ENCODE measurements around the gene DBN1. TPM values are rescaled to one million over a fixed set of nuclear protein-coding genes. Genes with fewer than 3 reads are reported as not detected.
A peak's percentile ranks its signal among the peaks of the same experiment; 100 is the strongest.

The DBN1 gene
- polyA plus RNA-seq, 1 of the 3 experiments (the other 2 are of a cell fraction), result 244 TPM

GRCh38 chr5:177492841-177493240 is 19.4 kb upstream of the DBN1 start:
- Histone ChIP-seq H3K4me2 (peak overlapping the region; percentile 94; the same call in 1 of the 2 replicates), H3K27ac (ENCODE audit: low read depth in 2 of 2, low read length in 1 of 2) (peak overlapping the region; percentile 80 to 94; a peak in 3 of 4 replicates), H4K20me1 (ENCODE audit: insufficient read depth) (peaks cover 80% of the 10 kb centered on the region), H3K9me3 (no peaks in the 10 kb centered on the region), H3K4me3 (ENCODE audit: low read depth in 2 of 2, low read length in 1 of 2) (no peak overlapping the region), H3K9me2 (no peaks in the 10 kb centered on the region), H3K9ac (no peak overlapping the region), H3K27me3 (ENCODE audit: insufficient read depth) (no peaks in the 10 kb centered on the region), H3K79me2 (ENCODE audit: insufficient read depth) (peaks cover 71% of the 10 kb centered on the region), H3K36me3 (replicated peaks in 1 of 2; ENCODE audit: control insufficient read depth in 1 of 2, insufficient read depth in 2 of 2, low read length in 1 of 2) (peaks cover 39 to 49% of the 10 kb centered on the region in 2 experiments), H3F3A (replicated peaks; ENCODE audit: insufficient read depth) (peaks cover 27% of the 10 kb centered on the region), H3K4me1 (ENCODE audit: control insufficient read depth in 1 of 2, insufficient read depth in 2 of 2, low read depth in 1 of 2, low read length in 1 of 2) (peaks cover 33 to 41% of the 10 kb centered on the region in 2 experiments; a peak in 3 of 4 replicates), H2AFZ (ENCODE audit: low read depth) (no peak overlapping the region)
- DNase-seq, result no peak
- CTCF ChIA-PET, result interaction anchor here (0.9 to 15.9 kb wide), 7 partner anchors 8 to 105 kb away, joined by 3 to 228 read pairs (median 13); partner anchors contain the start of genes DBN1 and PRR7
- POLR2A ChIA-PET, result interaction anchor here (5.9 to 6.7 kb wide), 2 partner anchors 15 to 22 kb away, joined by 39 to 43 read pairs; no protein-coding TSS in a partner anchor
- WGBS (ENCODE audit: low lambda C conversion rate), result 70% methylated on average over 5 of the region's 7 CpGs
- TF ChIP-seq IRF3 (IDR thresholded peaks at IDR 0.05; ENCODE audit: low read depth, low read length) (no peak), ZBTB33 (IDR thresholded peaks at IDR 0.05; ENCODE audit: borderline replicate concordance, low read depth) (no peak), SMC3 (IDR thresholded peaks at IDR 0.05; ENCODE audit: low read depth, low read length) (no peak), GATA2 (CRISPR knock-in tag; IDR thresholded peaks at IDR 0.05) (no peak), YY1 (IDR thresholded peaks at IDR 0.05; ENCODE audit: low read depth) (no peak), TAF1 (IDR thresholded peaks at IDR 0.05; ENCODE audit: borderline replicate concordance, low read depth, low read length) (no peak), MAX (IDR thresholded peaks at IDR 0.05; ENCODE audit: low read depth) (no peak), POLR2AphosphoS5 (IDR thresholded peaks at IDR 0.05; ENCODE audit: low read depth, low read length) (no peak), SIN3A (IDR thresholded peaks at IDR 0.05; ENCODE audit: borderline replicate concordance, low read depth, low read length) (no peak)

GRCh38 chr5:177491983-177492746 is 18.7 kb upstream of the DBN1 start:
- peaks cover 33 to 40% of the 10 kb centered on the region in 2 experiments; a peak in 3 of 4 replicates for H3K4me1 ChIP-seq (ENCODE audit: control insufficient read depth in 1 of 2, insufficient read depth in 2 of 2, low read depth in 1 of 2, low read length in 1 of 2)
- H3F3A ChIP-seq (replicated peaks; ENCODE audit: insufficient read depth), result peaks cover 31% of the 10 kb centered on the region
- no peaks in the 10 kb centered on the region for H3K9me3 ChIP-seq
- H3K4me2 ChIP-seq, result no peak overlapping the region
- DNase-seq, result no peak
- H2AFZ ChIP-seq (ENCODE audit: low read depth), result no peak overlapping the region
- no peak overlapping the region for H3K4me3 ChIP-seq (ENCODE audit: low read depth in 2 of 2, low read length in 1 of 2)
- CTCF ChIA-PET, result interaction anchor here (0.9 to 15.9 kb wide), 9 partner anchors 9 to 104 kb away, joined by 3 to 228 read pairs (median 4); partner anchors contain the start of genes DBN1 and PRR7
- TF ChIP-seq REST (IDR thresholded peaks at IDR 0.05; ENCODE audit: low read depth, low read length), result no peak
- TF ChIP-seq TAF1 (IDR thresholded peaks at IDR 0.05; ENCODE audit: borderline replicate concordance, low read depth, low read length), result no peak
- TF ChIP-seq TCF12 (IDR thresholded peaks at IDR 0.05), result no peak
- no peak for TF ChIP-seq YY1 (IDR thresholded peaks at IDR 0.05; ENCODE audit: low read depth)
- TF ChIP-seq USF1 (IDR thresholded peaks at IDR 0.05; ENCODE audit: borderline replicate concordance, low read depth), result no peak
- TF ChIP-seq RCOR1 (IDR thresholded peaks at IDR 0.05; ENCODE audit: low read length), result no peak
- TF ChIP-seq RFX5 (IDR thresholded peaks at IDR 0.05; ENCODE audit: low read length), result no peak
- no peak for TF ChIP-seq EP300 (IDR thresholded peaks at IDR 0.05; ENCODE audit: borderline replicate concordance in 1 of 2, low read depth in 1 of 2, low read length in 1 of 2)
- no peak for TF ChIP-seq NFIC (IDR thresholded peaks at IDR 0.05; ENCODE audit: borderline replicate concordance)
- TF ChIP-seq EZH2phosphoT487 (IDR thresholded peaks at IDR 0.05; ENCODE audit: borderline replicate concordance, low read depth), result no peak
- 97% methylated on average over 41 of the region's 54 CpGs for WGBS (ENCODE audit: low lambda C conversion rate)
- peaks cover 69% of the 10 kb centered on the region for H3K79me2 ChIP-seq (ENCODE audit: insufficient read depth)
- H3K9me2 ChIP-seq, result no peaks in the 10 kb centered on the region
- H3K27me3 ChIP-seq (ENCODE audit: insufficient read depth), result no peaks in the 10 kb centered on the region
- POLR2A ChIA-PET, result interaction anchor here (5.9 to 6.7 kb wide), 2 partner anchors 14 to 21 kb away, joined by 39 to 43 read pairs; no protein-coding TSS in a partner anchor
- no peak overlapping the region; a peak in 1 of 4 replicates for H3K27ac ChIP-seq (ENCODE audit: low read depth in 2 of 2, low read length in 1 of 2)
- no peak overlapping the region for H3K9ac ChIP-seq
- H3K36me3 ChIP-seq (replicated peaks in 1 of 2; ENCODE audit: control insufficient read depth in 1 of 2, insufficient read depth in 2 of 2, low read length in 1 of 2), result peaks cover 44 to 55% of the 10 kb centered on the region in 2 experiments
- H4K20me1 ChIP-seq (ENCODE audit: insufficient read depth), result peaks cover 85% of the 10 kb centered on the region

Measured in SK-N-SH (cell line).